Progenitor cell of endocrine pancreas (in vitro differentiated cells): ENCODE results near the gene CHURC1. TPM values are rescaled to one million over a fixed set of nuclear protein-coding genes. Genes with fewer than 3 reads are reported as not detected.

Experiments used
- DNase-seq: peaks from one replicate; pipeline ENCODE4 v3.0.0; 2021; ENCODE audit warnings: low spot score; ENCODE audit not compliant: unreplicated experiment
- H3K27ac Mint-ChIP-seq: 2 replicates; pipeline ENCODE4 v1.8.0; 2021; ENCODE audit warnings: mild to moderate bottlenecking, moderate library complexity, mixed read lengths
- H3K27me3 Mint-ChIP-seq: 2 replicates; pipeline ENCODE4 v1.8.0; 2021; ENCODE audit warnings: mixed read lengths
- H3K36me3 Mint-ChIP-seq: 2 replicates; pipeline ENCODE4 v1.8.0; 2022; ENCODE audit warnings: mixed read lengths; ENCODE audit not compliant: insufficient read depth
- H3K4me1 Mint-ChIP-seq: 2 replicates; pipeline ENCODE4 v1.8.0; 2021; ENCODE audit warnings: low read depth, mixed read lengths
- H3K4me3 Mint-ChIP-seq: 2 replicates; pipeline ENCODE4 v1.8.0; 2021; ENCODE audit warnings: low read depth, mild to moderate bottlenecking, moderate library complexity, mixed read lengths
- H3K9me3 Mint-ChIP-seq: 2 replicates; pipeline ENCODE4 v1.8.0; 2021; ENCODE audit warnings: low read depth, mixed read lengths
- total RNA-seq: library from RNA; stranded (reverse); gene quantifications from 2 replicates; pipeline ENCODE4 v1.2.1, GENCODE V29; 2021
- TF ChIP-seq, protein P1 (sequence below): fragments of 200-600 bp; sonication (generic); IDR thresholded peaks from one replicate; pipeline ENCODE4 v1.5.0; 2021; ENCODE audit warnings: antibody characterized with exemption, mild to moderate bottlenecking; ENCODE audit not compliant: unreplicated experiment

Gene CHURC1
- total RNA-seq, 1 donor from 2014 or later = 37.2 TPM

DNA sequence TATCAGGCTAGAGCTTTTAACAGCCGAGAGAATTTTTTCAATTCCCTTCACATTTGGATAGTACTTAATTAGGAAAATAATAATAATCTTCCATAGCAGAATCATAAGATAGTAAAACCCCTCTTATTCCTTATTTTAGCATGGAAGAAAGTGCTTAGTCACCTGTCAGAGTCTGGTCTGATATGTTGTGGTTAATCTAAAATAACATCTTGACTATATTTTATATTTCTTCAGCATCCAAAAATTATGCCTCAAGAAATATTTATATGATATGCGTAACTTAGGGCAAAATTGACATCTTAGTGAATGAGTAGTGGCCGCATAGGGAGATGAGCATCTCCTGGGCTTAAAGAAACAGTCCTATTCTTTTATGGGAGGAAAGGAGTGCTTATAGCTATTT is 12.8 kb downstream of the CHURC1 start:
- no peak overlapping the region for H3K27ac Mint-ChIP-seq
- no peak for DNase-seq
- TF ChIP-seq, protein P1, sequence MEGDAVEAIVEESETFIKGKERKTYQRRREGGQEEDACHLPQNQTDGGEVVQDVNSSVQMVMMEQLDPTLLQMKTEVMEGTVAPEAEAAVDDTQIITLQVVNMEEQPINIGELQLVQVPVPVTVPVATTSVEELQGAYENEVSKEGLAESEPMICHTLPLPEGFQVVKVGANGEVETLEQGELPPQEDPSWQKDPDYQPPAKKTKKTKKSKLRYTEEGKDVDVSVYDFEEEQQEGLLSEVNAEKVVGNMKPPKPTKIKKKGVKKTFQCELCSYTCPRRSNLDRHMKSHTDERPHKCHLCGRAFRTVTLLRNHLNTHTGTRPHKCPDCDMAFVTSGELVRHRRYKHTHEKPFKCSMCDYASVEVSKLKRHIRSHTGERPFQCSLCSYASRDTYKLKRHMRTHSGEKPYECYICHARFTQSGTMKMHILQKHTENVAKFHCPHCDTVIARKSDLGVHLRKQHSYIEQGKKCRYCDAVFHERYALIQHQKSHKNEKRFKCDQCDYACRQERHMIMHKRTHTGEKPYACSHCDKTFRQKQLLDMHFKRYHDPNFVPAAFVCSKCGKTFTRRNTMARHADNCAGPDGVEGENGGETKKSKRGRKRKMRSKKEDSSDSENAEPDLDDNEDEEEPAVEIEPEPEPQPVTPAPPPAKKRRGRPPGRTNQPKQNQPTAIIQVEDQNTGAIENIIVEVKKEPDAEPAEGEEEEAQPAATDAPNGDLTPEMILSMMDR = no peak
- H3K4me1 Mint-ChIP-seq = peaks cover 2% of the 10 kb centered on the region
- H3K9me3 Mint-ChIP-seq = no peaks in the 10 kb centered on the region
- no peak overlapping the region for H3K4me3 Mint-ChIP-seq
- peaks cover 3% of the 10 kb centered on the region for H3K36me3 Mint-ChIP-seq
- H3K27me3 Mint-ChIP-seq = no peaks in the 10 kb centered on the region

DNA sequence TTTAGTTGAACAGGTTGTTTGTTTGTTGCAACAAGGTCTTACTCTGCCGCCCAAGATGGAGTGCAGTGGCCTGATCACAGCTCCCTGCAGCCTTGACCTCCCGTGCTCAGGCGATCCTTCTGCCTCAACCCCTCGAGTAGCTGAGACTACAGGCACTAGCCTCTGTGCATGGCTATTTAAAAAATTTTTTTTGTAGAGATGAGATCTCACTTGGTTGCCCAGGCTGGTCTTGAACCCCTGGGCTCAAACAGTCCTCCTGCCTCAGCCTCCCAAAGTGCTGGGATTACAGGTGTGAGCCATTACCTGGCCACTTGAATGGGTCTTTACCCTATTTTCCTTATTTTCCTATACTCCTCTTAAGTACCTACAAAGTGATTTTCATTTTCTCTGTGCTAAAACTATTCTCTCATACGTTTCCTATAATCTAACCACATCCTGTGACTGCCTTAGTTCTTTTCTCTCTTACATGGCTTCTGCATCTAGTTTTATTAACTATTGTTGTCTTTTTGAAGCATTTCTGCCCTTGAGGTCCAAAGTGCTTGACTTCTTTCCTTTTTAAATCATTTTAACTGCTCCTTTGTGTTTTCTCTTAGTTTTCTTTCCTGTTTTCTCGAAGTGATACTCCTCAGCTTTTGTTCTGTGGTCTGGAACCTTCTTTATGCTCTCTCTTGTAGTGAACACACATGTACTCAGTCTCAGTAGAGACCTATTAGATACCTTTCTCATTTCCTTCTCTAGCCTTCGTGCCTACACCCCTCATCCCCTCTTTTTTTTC is 14.2 kb downstream of the CHURC1 start:
- H3K27ac Mint-ChIP-seq = no peak overlapping the region
- H3K36me3 Mint-ChIP-seq = peaks cover 8% of the 10 kb centered on the region

DNA sequence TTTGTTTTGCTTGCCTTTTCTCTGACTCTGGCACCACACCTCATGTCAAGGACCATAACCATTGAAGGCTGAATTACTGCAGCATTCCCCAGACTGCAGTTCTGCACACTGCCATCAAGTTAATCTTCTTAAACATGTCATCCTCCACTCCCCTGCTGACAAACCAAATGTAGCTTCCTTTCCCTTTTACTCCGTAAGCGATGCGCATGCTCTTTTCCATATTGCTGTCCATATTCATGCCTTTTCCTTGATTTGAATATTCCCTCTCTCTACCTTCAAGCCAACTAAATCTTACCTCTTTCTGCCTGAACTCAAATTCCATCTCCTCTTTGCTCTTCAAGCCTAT is 14.7 kb downstream of the CHURC1 start:
- H3K36me3 Mint-ChIP-seq = peaks cover 8% of the 10 kb centered on the region
- peaks cover 7% of the 10 kb centered on the region for H3K4me1 Mint-ChIP-seq
- no peaks in the 10 kb centered on the region for H3K27me3 Mint-ChIP-seq
- DNase-seq = no peak
- no peaks in the 10 kb centered on the region for H3K9me3 Mint-ChIP-seq
- H3K27ac Mint-ChIP-seq = no peak overlapping the region
- H3K4me3 Mint-ChIP-seq = no peak overlapping the region
- TF ChIP-seq, protein P1 = no peak

More for the DNA sequence above, 14.2 kb downstream of the CHURC1 start:
- H3K27me3 Mint-ChIP-seq = no peaks in the 10 kb centered on the region
- H3K4me3 Mint-ChIP-seq = no peak overlapping the region
- H3K4me1 Mint-ChIP-seq = peaks cover 7% of the 10 kb centered on the region
- TF ChIP-seq, protein P1 = no peak
- no peaks in the 10 kb centered on the region for H3K9me3 Mint-ChIP-seq
- no peak for DNase-seq

DNA sequence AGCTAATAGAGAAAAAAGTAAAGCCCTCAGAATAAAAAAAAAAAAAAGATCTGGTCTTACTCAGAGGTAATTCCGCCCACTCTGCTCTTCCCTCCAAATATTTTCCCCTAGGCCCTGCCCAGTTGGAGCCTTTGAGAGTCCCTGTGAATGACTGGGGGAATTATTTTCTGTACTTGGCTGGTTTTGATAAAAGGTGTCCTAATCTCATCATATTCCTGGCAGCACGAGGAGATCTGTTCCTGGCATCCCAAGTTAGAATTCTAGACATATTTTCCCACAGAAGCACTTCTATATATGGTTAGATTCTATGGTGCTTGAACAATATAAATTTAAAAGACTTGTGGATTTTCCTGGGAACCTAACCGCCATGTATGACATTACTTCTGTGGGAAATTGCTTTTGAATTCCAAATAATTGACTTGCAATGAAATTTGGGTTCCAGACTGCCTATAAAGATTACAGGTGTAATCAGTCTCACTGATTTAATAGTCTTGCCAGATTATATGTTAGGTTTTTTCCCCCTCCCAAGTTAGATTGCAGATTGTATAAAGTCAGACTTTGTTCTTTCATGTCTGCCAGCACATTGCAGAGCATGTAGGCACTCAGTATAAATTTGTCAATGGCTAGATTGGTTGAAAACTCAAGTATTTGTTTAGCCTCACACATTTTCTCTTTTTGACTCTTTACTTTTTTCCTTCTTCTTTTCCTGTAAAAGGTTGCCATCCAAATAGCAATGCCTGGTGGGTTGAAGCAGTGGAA is 16.0 kb downstream of the CHURC1 start:
- DNase-seq = no peak
- Mint-ChIP-seq H3K9me3 (no peaks in the 10 kb centered on the region), H3K36me3 (peaks cover 15% of the 10 kb centered on the region), H3K4me3 (no peak overlapping the region), H3K4me1 (peaks cover 7% of the 10 kb centered on the region), H3K27ac (no peak overlapping the region), H3K27me3 (no peaks in the 10 kb centered on the region)
- TF ChIP-seq, protein P1 = no peak

DNA sequence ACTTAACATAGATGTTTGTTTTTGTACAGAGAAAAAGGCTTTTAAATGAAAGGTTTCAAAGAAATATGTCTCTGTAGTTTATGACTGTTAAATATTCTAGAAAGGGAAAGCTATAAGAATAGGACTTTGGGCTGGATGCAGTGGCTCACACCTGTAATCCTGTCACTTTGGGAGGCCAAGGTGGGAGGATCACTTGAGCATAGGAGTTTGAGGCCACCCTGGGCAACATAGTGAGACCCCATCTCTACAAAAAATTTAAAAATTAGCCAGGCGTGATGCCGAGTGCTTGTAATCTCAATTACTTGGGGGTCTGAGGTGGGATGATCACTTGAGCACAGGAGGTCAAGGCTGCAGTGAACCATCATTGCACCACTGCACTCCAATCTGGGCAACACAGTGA is 16.9 kb downstream of the CHURC1 start:
- Mint-ChIP-seq H3K4me3 (no peak overlapping the region), H3K36me3 (peaks cover 18% of the 10 kb centered on the region)

More for the DNA sequence above, 16.9 kb downstream of the CHURC1 start:
- TF ChIP-seq, protein P1 = no peak
- DNase-seq = no peak
- Mint-ChIP-seq H3K9me3 (no peaks in the 10 kb centered on the region), H3K27ac (no peak overlapping the region), H3K27me3 (no peaks in the 10 kb centered on the region), H3K4me1 (peaks cover 10% of the 10 kb centered on the region)
